A549 (cell line): ENCODE data around the gene TBC1D32. TPM values are rescaled to one million over a fixed set of nuclear protein-coding genes. Genes with fewer than 3 reads are reported as not detected.

Experiments
- ATAC-seq, 2 experiments: fragments of 200-7000 bp in 1 of 2; fragments of >200 bp in 1 of 2; cut with Nextera tagmentation in 1 of 2; cut with Tn5 transposase in 1 of 2; 3 replicates each; pipeline versions ENCODE4 v1.8.0 to v1.9.1; 2018 to 2020; ENCODE audit warnings: mild to moderate bottlenecking in 1 of 2, moderate library complexity in 1 of 2
- CTCF ChIA-PET: fragments of 300-600 bp; sonication (Branson Sonifier 250); formaldehyde crosslinking; extraction: SDS; loops from one replicate; lab custom pipeline; 2021; ENCODE audit warnings: antibody characterized with exemption, inconsistent platforms; lab: Yijun Ruan, JAX
- POLR2A ChIA-PET: fragments of 350-600 bp; formaldehyde crosslinking; extraction: SDS; loops from one replicate; lab custom pipeline; 2021; ENCODE audit warnings: antibody characterized with exemption, inconsistent platforms; lab: Yijun Ruan, JAX
- DNase-seq, 2 experiments: peaks; one replicate each; pipeline versions ENCODE4 v3.0.0 to v3.0.0-alpha.2; 2011 to 2016; ENCODE audit warnings: low read depth in 1 of 2, low spot score in 1 of 2
- FAIRE-seq: peaks from 2 replicates; lab custom pipeline; 2011; peaks lifted over from hg19 to GRCh38; lab: Jason Lieb, UNC
- H3K27ac ChIP-seq, 2 experiments: fragments of >200 bp; sonication (Bioruptor Twin); formaldehyde crosslinking; 3 replicates each; pipeline ENCODE4 v1.5.1; 2016 to 2017
- H3K4me1 ChIP-seq: fragments of >200 bp; sonication (Bioruptor Twin); formaldehyde crosslinking; 3 replicates; pipeline ENCODE4 v1.6.1; 2016
- H3K4me2 ChIP-seq: fragments of >200 bp; sonication (Bioruptor Twin); formaldehyde crosslinking; 3 replicates; pipeline ENCODE4 v1.6.1; 2016
- H3K4me3 ChIP-seq: fragments of >200 bp; sonication (Bioruptor Twin); formaldehyde crosslinking; 3 replicates; pipeline ENCODE4 v1.5.1; 2016
- H3K9me3 ChIP-seq: fragments of >200 bp; sonication (Bioruptor Twin); formaldehyde crosslinking; 3 replicates; pipeline ENCODE4 v1.6.1; 2016
- BHLHE40 ChIP-seq: IDR thresholded peaks from 2 replicates; pipeline ENCODE4 v1.6.1; 2012; ENCODE audit warnings: low read depth, low read length, inconsistent platforms
- CBX8 ChIP-seq: fragments of 200-600 bp; sonication (generic); IDR thresholded peaks from 2 replicates; pipeline ENCODE4 v1.6.1; 2016
- CHD4 ChIP-seq: fragments of 200-600 bp; sonication (generic); IDR thresholded peaks from 2 replicates; pipeline ENCODE4 v1.6.1; 2016; ENCODE audit warnings: antibody characterized with exemption, mild to moderate bottlenecking, borderline replicate concordance
- E2F6 ChIP-seq: IDR thresholded peaks from 2 replicates; pipeline ENCODE4 v1.6.1; 2012; ENCODE audit warnings: low read depth, borderline replicate concordance
- EHF ChIP-seq: fragments of 250-450 bp; sonication (Bioruptor Pico); IDR thresholded peaks from 2 replicates; pipeline ENCODE4 v1.5.0; 2020; ENCODE audit warnings: mild to moderate bottlenecking
- EP300 ChIP-seq, 2 experiments: fragments of >200 bp; sonication (Bioruptor Twin); formaldehyde crosslinking; IDR thresholded peaks; 2 replicates in 1 of 2; 3 replicates in 1 of 2; pipeline ENCODE4 v1.6.1; 2016 to 2017
- FOSB ChIP-seq: fragments of 250-450 bp; sonication (Bioruptor Pico); IDR thresholded peaks from 2 replicates; pipeline ENCODE4 v1.5.0; 2020; ENCODE audit warnings: mild to moderate bottlenecking, moderate library complexity
- FOXS1 ChIP-seq: fragments of 250-450 bp; sonication (Bioruptor Pico); IDR thresholded peaks from 2 replicates; pipeline ENCODE4 v1.5.0; 2020; ENCODE audit warnings: mild to moderate bottlenecking, moderate library complexity
- HES2 ChIP-seq: fragments of >200 bp; sonication (Bioruptor Twin); formaldehyde crosslinking; IDR thresholded peaks from 2 replicates; pipeline ENCODE4 v1.6.1; 2016
- HEYL ChIP-seq: fragments of 250-450 bp; sonication (Bioruptor Pico); IDR thresholded peaks from 2 replicates; pipeline ENCODE4 v1.8.0; 2021; ENCODE audit warnings: mild to moderate bottlenecking, moderate library complexity
- HOXB13 ChIP-seq: fragments of 250-450 bp; sonication (Bioruptor Pico); IDR thresholded peaks from 2 replicates; pipeline ENCODE4 v1.5.0; 2020; ENCODE audit warnings: low read depth, mild to moderate bottlenecking, moderate library complexity
- HOXB5 ChIP-seq: fragments of 250-450 bp; sonication (Bioruptor Pico); IDR thresholded peaks from 2 replicates; pipeline ENCODE4 v1.5.0; 2020; ENCODE audit warnings: mild to moderate bottlenecking, moderate library complexity
- KDM5A ChIP-seq: fragments of 200-600 bp; sonication (generic); IDR thresholded peaks from 2 replicates; pipeline ENCODE4 v1.6.1; 2016; ENCODE audit warnings: antibody characterized with exemption, mild to moderate bottlenecking
- NR3C1 ChIP-seq: fragments of >200 bp; sonication (Bioruptor Twin); formaldehyde crosslinking; IDR thresholded peaks from 3 replicates; pipeline ENCODE4 v1.6.1; 2017
- PBX3 ChIP-seq: IDR thresholded peaks from 2 replicates; pipeline ENCODE4 v1.6.1; 2012
- POLR2A ChIP-seq: IDR thresholded peaks from 2 replicates; pipeline ENCODE4 v1.6.1; 2012; ENCODE audit warnings: mild to moderate bottlenecking, low read length
- RAD21 ChIP-seq, 2 experiments: fragments of >200 bp in 1 of 2; sonication (Bioruptor Twin) in 1 of 2; formaldehyde crosslinking in 1 of 2; IDR thresholded peaks in 1 of 2; conservative IDR thresholded peaks in 1 of 2; 2 replicates in 1 of 2; 3 replicates in 1 of 2; pipeline ENCODE4 v1.6.1; 2012 to 2018; ENCODE audit warnings: inconsistent platforms in 1 of 2
- RCOR1 ChIP-seq: fragments of 150-350 bp; IDR thresholded peaks from 2 replicates; pipeline ENCODE4 v1.6.1; 2014; ENCODE audit warnings: antibody characterized with exemption, low read length, low read depth
- RNF2 ChIP-seq: fragments of 200-600 bp; sonication (generic); IDR thresholded peaks from 2 replicates; pipeline ENCODE4 v1.6.1; 2016; ENCODE audit warnings: low read depth, mild to moderate bottlenecking, antibody characterized with exemption, moderate library complexity, borderline replicate concordance
- SMC3 ChIP-seq: fragments of >200 bp; sonication (Bioruptor Twin); formaldehyde crosslinking; IDR thresholded peaks from 3 replicates; pipeline ENCODE4 v1.6.1; 2018; ENCODE audit warnings: inconsistent platforms
- TFCP2L1 ChIP-seq: fragments of 250-450 bp; sonication (Bioruptor Pico); IDR thresholded peaks from 2 replicates; pipeline ENCODE4 v1.5.0; 2021; ENCODE audit warnings: mild to moderate bottlenecking
- USF2 ChIP-seq: fragments of 450-650 bp; IDR thresholded peaks from 2 replicates; pipeline ENCODE4 v1.6.1; 2014; ENCODE audit warnings: antibody characterized with exemption
- ZFP36 ChIP-seq: fragments of 450-650 bp; IDR thresholded peaks from 2 replicates; pipeline ENCODE4 v1.6.1; 2014; ENCODE audit warnings: borderline replicate concordance; ENCODE audit not compliant: partially characterized antibody
- ZNF302 ChIP-seq: fragments of 250-450 bp; sonication (Bioruptor Pico); IDR thresholded peaks from 2 replicates; pipeline ENCODE4 v1.9.0; 2021; ENCODE audit warnings: inconsistent platforms, mild to moderate bottlenecking, moderate library complexity
- ZSCAN20 ChIP-seq: fragments of 250-450 bp; sonication (Bioruptor Pico); IDR thresholded peaks from 2 replicates; pipeline ENCODE4 v1.8.0; 2022; ENCODE audit warnings: mild to moderate bottlenecking, moderate library complexity
- WGBS: methylation state at CpG from one replicate; pipeline ENCODE4 v1.1.6; 2017; ENCODE audit errors: missing lambda C conversion rate; 5-methylcytosine and 5-hydroxymethylcytosine counted together
- polyA plus RNA-seq, 4 experiments: library from polyadenylated mRNA; depleted of rRNA in 3 of 4; stranded (reverse); fragments of >200 nt; fragmentation: RNase III in 1 of 4; extraction: RNeasy Plus Mini Kit Qiagen cat#74134 plus additional on column Dnase treatment in 1 of 4; gene quantifications; 2 replicates in 3 of 4; 3 replicates in 1 of 4; pipeline ENCODE4 v1.2.3, GENCODE V29; 2011 to 2017

TBC1D32 gene
- polyA plus RNA-seq, 2 of the 4 experiments (the other 2 are of a cell fraction), result 2.1 to 4.4 TPM

GRCh38 chr6:121112356-121112755, 221.9 kb downstream of the TBC1D32 start:
- FAIRE-seq, result no peak
- ChIA-PET POLR2A (no interaction called here), CTCF (no interaction called here)
- no peak overlapping the region for H3K4me2 ChIP-seq
- ATAC-seq, result no peak
- H3K27ac ChIP-seq, result no peak overlapping the region
- H3K4me3 ChIP-seq, result no peak overlapping the region
- DNase-seq, result no peak
- no peak for TF ChIP-seq NR3C1
- no peak for TF ChIP-seq FOXS1 (CRISPR knock-in tag)
- TF ChIP-seq ZSCAN20, result no peak
- no peak for TF ChIP-seq CHD4
- no peak for TF ChIP-seq PBX3
- TF ChIP-seq USF2, result no peak
- no peak for TF ChIP-seq CBX8
- TF ChIP-seq RCOR1, result no peak
- TF ChIP-seq ZFP36, result no peak
- TF ChIP-seq POLR2A, result no peak
- no peak for TF ChIP-seq RNF2
- TF ChIP-seq BHLHE40, result no peak
- no peak for TF ChIP-seq HOXB13 (CRISPR knock-in tag)
- no peak for TF ChIP-seq ZNF302
- no peak for TF ChIP-seq FOSB (CRISPR knock-in tag)
- no peak for TF ChIP-seq SMC3
- no peaks in the 10 kb centered on the region for H3K4me1 ChIP-seq
- no peaks in the 10 kb centered on the region for H3K9me3 ChIP-seq

- Histone ChIP-seq H3K4me3 (no peak overlapping the region), H3K27ac (no peak overlapping the region), H3K4me1 (no peaks in the 10 kb centered on the region), H3K9me3 (no peaks in the 10 kb centered on the region), H3K4me2 (no peak overlapping the region)
- ChIA-PET CTCF (no interaction called here), POLR2A (no interaction called here)
- no peak for ATAC-seq
- FAIRE-seq, result no peak
- WGBS, result 75% methylated on average over 4 of the region's 4 CpGs
- TF ChIP-seq USF2 (no peak), HEYL (CRISPR knock-in tag) (no peak), E2F6 (no peak), HOXB5 (CRISPR knock-in tag) (no peak), TFCP2L1 (CRISPR knock-in tag) (no peak), HES2 (no peak), KDM5A (no peak), EP300 (IDR thresholded peaks at IDR 0.05) (no peak), EHF (CRISPR knock-in tag) (no peak), RAD21 (conservative IDR thresholded peaks at IDR 0.05 in 1 of 2, IDR thresholded peaks at IDR 0.05 in 1 of 2) (no peak)
- no peak for DNase-seq
These were observed 223.5 kb downstream of the TBC1D32 start for GRCh38 chr6:121110733-121111132.
